ENCODE results near the gene MFSD2A. TPM values are rescaled to one million over a fixed set of nuclear protein-coding genes. Genes with fewer than 3 reads are reported as not detected.
A peak's percentile ranks its signal among the peaks of the same experiment; 100 is the strongest.

Gene MFSD2A
- total and polyA plus RNA-seq, 4 donors: 15.7 to 42.9 (median 27.7) TPM

- Histone ChIP-seq H3K27me3 (ENCODE audit: control insufficient read depth, insufficient read depth, low read length) (no peaks in the 10 kb centered on the region), H3K4me3 (ENCODE audit: low read depth, low read length) (no peak overlapping the region), H3K4me1 (ENCODE audit: control insufficient read depth, insufficient read depth, low read length) (peaks cover 8% of the 10 kb centered on the region), H3K27ac (ENCODE audit: low read depth, low read length) (no peak overlapping the region), H3K36me3 (ENCODE audit: control insufficient read depth, insufficient read depth, low read length) (no peaks in the 10 kb centered on the region), H3K9me3 (ENCODE audit: control insufficient read depth, insufficient read depth, low read length) (no peaks in the 10 kb centered on the region)
- DNase-seq (ENCODE audit: low read depth in 4 of 6, low spot score in 6 of 6): no peak
- 82% methylated on average over 3 of the region's 5 CpGs for WGBS (ENCODE audit: insufficient coverage)
Measured at GRCh38 chr1:39940253-39940652, 14.7 kb upstream of the MFSD2A start.

- no peaks in the 10 kb centered on the region for H3K9me3 ChIP-seq (ENCODE audit: control insufficient read depth, insufficient read depth, low read length)
- H3K4me3 ChIP-seq (ENCODE audit: low read depth, low read length): no peak overlapping the region
- DNase-seq (ENCODE audit: low read depth in 4 of 6, low spot score in 6 of 6): no peak
- 92% methylated on average over 4 of the region's 9 CpGs for WGBS (ENCODE audit: insufficient coverage)
- H3K4me1 ChIP-seq (ENCODE audit: control insufficient read depth, insufficient read depth, low read length): peaks cover 8% of the 10 kb centered on the region
- no peaks in the 10 kb centered on the region for H3K36me3 ChIP-seq (ENCODE audit: control insufficient read depth, insufficient read depth, low read length)
- no peaks in the 10 kb centered on the region for H3K27me3 ChIP-seq (ENCODE audit: control insufficient read depth, insufficient read depth, low read length)
- H3K27ac ChIP-seq (ENCODE audit: low read depth, low read length): no peak overlapping the region
Measured at GRCh38 chr1:39940980-39941871, 13.7 kb upstream of the MFSD2A start.

- Histone ChIP-seq H3K27ac (ENCODE audit: low read depth, low read length) (no peak overlapping the region), H3K4me3 (ENCODE audit: low read depth, low read length) (no peak overlapping the region), H3K36me3 (ENCODE audit: control insufficient read depth, insufficient read depth, low read length) (no peaks in the 10 kb centered on the region), H3K4me1 (ENCODE audit: control insufficient read depth, insufficient read depth, low read length) (peaks cover 8% of the 10 kb centered on the region), H3K27me3 (ENCODE audit: control insufficient read depth, insufficient read depth, low read length) (no peaks in the 10 kb centered on the region), H3K9me3 (ENCODE audit: control insufficient read depth, insufficient read depth, low read length) (no peaks in the 10 kb centered on the region)
- DNase-seq (ENCODE audit: low read depth in 4 of 6, low spot score in 6 of 6): no peak
- 96% methylated on average over 11 of the region's 14 CpGs for WGBS (ENCODE audit: insufficient coverage)
Measured at GRCh38 chr1:39943471-39944290, 11.3 kb upstream of the MFSD2A start.

DNA sequence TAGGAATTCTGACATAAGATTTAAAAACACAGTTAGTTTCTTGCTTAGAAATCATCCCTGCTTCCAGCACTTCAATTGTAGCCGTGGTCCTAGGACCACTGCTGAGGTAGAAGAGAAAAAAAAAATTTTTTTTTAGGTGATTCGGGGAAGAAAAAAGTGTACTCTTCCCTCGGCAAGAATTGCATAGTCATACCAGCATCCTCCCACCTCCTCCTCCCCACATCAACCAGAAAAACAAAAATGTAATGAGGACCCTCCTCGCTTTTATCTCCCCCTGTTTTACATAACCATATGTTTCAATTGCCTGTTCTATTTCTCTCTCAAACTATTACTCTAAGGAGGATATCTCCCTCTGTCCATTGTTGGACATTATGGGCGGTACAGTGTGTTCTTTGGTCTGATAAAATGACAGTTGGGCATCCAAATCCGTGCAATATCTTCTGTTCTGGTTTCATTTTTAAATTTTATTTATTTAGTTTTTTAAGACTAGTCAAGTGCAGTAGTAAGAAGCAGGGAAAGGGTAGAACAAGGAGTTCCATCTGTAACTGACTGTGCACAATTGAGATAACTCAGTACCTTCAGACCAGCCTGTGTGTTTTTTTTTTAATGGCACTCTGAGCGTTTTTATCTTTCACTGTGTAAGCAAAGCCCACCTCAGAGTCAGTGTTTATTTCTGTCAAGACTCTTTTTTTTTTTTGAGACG, 10.4 kb upstream of the MFSD2A start:
- Histone ChIP-seq H3K36me3 (ENCODE audit: control insufficient read depth, insufficient read depth, low read length) (no peaks in the 10 kb centered on the region), H3K9me3 (ENCODE audit: control insufficient read depth, insufficient read depth, low read length) (no peaks in the 10 kb centered on the region), H3K4me3 (ENCODE audit: low read depth, low read length) (no peak overlapping the region), H3K27ac (ENCODE audit: low read depth, low read length) (no peak overlapping the region), H3K4me1 (ENCODE audit: control insufficient read depth, insufficient read depth, low read length) (peaks cover 8% of the 10 kb centered on the region), H3K27me3 (ENCODE audit: control insufficient read depth, insufficient read depth, low read length) (no peaks in the 10 kb centered on the region)
- 75% methylated on average over 2 of the region's 8 CpGs for WGBS (ENCODE audit: insufficient coverage)
- DNase-seq (ENCODE audit: low read depth in 4 of 6, low spot score in 6 of 6): no peak

GRCh38 chr1:39946216-39946615, 8.7 kb upstream of the MFSD2A start:
- Histone ChIP-seq H3K4me1 (ENCODE audit: control insufficient read depth, insufficient read depth, low read length) (no peaks in the 10 kb centered on the region), H3K27ac (ENCODE audit: low read depth, low read length) (no peak overlapping the region), H3K27me3 (ENCODE audit: control insufficient read depth, insufficient read depth, low read length) (no peaks in the 10 kb centered on the region), H3K9me3 (ENCODE audit: control insufficient read depth, insufficient read depth, low read length) (no peaks in the 10 kb centered on the region), H3K36me3 (ENCODE audit: control insufficient read depth, insufficient read depth, low read length) (no peaks in the 10 kb centered on the region), H3K4me3 (ENCODE audit: low read depth, low read length) (no peak overlapping the region)
- 91% methylated on average over 3 of the region's 4 CpGs for WGBS (ENCODE audit: insufficient coverage)
- no peak for DNase-seq (ENCODE audit: low read depth in 4 of 6, low spot score in 6 of 6)

DNA sequence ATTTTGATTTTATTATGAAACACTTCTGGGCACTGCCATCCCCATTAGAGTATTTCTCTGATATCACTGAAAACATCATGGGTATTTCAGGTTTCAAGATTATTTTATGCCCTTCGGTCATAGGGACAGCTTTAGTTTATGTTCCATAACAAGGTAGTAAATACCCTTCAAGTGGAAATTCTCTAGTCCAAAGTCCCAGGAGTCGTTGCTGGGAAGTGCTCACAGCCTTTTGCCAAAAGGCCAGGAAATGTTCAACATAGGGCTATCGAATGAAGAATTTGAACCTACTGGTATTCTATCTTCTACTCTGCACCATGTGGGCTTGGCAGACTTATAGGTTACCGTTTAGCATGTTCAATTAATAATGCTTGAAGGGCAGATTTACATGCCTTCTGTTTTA, 7.7 kb upstream of the MFSD2A start:
- Histone ChIP-seq H3K27ac (ENCODE audit: low read depth, low read length) (no peak overlapping the region), H3K9me3 (ENCODE audit: control insufficient read depth, insufficient read depth, low read length) (no peaks in the 10 kb centered on the region), H3K36me3 (ENCODE audit: control insufficient read depth, insufficient read depth, low read length) (no peaks in the 10 kb centered on the region), H3K27me3 (ENCODE audit: control insufficient read depth, insufficient read depth, low read length) (no peaks in the 10 kb centered on the region), H3K4me1 (ENCODE audit: control insufficient read depth, insufficient read depth, low read length) (peaks cover under 1% of the 10 kb centered on the region), H3K4me3 (ENCODE audit: low read depth, low read length) (no peak overlapping the region)
- no CpG with 5 or more reads among the region's 4 CpGs for WGBS (ENCODE audit: insufficient coverage)
- DNase-seq (ENCODE audit: low read depth in 4 of 6, low spot score in 6 of 6): no peak

DNA sequence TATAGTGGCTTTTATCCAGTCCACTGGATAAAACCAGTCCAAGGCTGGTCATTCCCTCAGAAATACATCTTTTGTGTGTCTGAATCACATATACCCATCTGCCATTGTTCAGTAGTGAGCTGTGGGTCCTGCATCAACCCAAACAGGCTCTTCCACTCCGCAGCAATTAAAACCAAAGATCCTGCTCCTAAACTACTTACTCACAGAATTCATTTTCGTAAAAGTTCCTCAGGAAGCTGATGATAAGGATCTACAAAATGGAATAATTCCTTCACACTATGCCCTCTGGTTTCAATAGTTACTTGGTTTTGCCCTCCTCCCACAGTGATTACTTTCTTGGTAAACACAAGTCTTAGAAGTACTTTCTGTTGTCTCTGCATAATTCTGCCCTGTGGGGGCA, 5.1 kb upstream of the MFSD2A start:
- H3K4me3 ChIP-seq (ENCODE audit: low read depth, low read length): no peak overlapping the region
- no peaks in the 10 kb centered on the region for H3K36me3 ChIP-seq (ENCODE audit: control insufficient read depth, insufficient read depth, low read length)
- H3K9me3 ChIP-seq (ENCODE audit: control insufficient read depth, insufficient read depth, low read length): no peaks in the 10 kb centered on the region
- 90% methylated on average over 2 of the region's 2 CpGs for WGBS (ENCODE audit: insufficient coverage)
- no peak for DNase-seq (ENCODE audit: low read depth in 4 of 6, low spot score in 6 of 6)
- H3K4me1 ChIP-seq (ENCODE audit: control insufficient read depth, insufficient read depth, low read length): peaks cover 16% of the 10 kb centered on the region
- H3K27me3 ChIP-seq (ENCODE audit: control insufficient read depth, insufficient read depth, low read length): no peaks in the 10 kb centered on the region
- H3K27ac ChIP-seq (ENCODE audit: low read depth, low read length): no peak overlapping the region

- H3K27me3 ChIP-seq (ENCODE audit: control insufficient read depth, insufficient read depth, low read length): no peaks in the 10 kb centered on the region
- H3K4me3 ChIP-seq (ENCODE audit: low read depth, low read length): no peak overlapping the region
- peaks cover 34% of the 10 kb centered on the region for H3K4me1 ChIP-seq (ENCODE audit: control insufficient read depth, insufficient read depth, low read length)
- DNase-seq (ENCODE audit: low read depth in 4 of 6, low spot score in 6 of 6): no peak
- H3K27ac ChIP-seq (ENCODE audit: low read depth, low read length): no peak overlapping the region
- WGBS (ENCODE audit: insufficient coverage): no CpG with 5 or more reads among the region's 3 CpGs
- H3K36me3 ChIP-seq (ENCODE audit: control insufficient read depth, insufficient read depth, low read length): no peaks in the 10 kb centered on the region
- no peaks in the 10 kb centered on the region for H3K9me3 ChIP-seq (ENCODE audit: control insufficient read depth, insufficient read depth, low read length)
Measured at GRCh38 chr1:39951926-39952325, 3.0 kb upstream of the MFSD2A start.

- peaks cover 40% of the 10 kb centered on the region for H3K4me1 ChIP-seq (ENCODE audit: control insufficient read depth, insufficient read depth, low read length)
- peak overlapping the region; percentile 54 for H3K27ac ChIP-seq (ENCODE audit: low read depth, low read length)
- H3K4me3 ChIP-seq (ENCODE audit: low read depth, low read length): no peak overlapping the region
- DNase-seq (ENCODE audit: low read depth in 4 of 6, low spot score in 6 of 6): peak in 2 of 6 donors; percentile 45 to 69
- WGBS (ENCODE audit: insufficient coverage): 50% methylated on average over 7 of the region's 8 CpGs
- no peaks in the 10 kb centered on the region for H3K27me3 ChIP-seq (ENCODE audit: control insufficient read depth, insufficient read depth, low read length)
- H3K9me3 ChIP-seq (ENCODE audit: control insufficient read depth, insufficient read depth, low read length): no peaks in the 10 kb centered on the region
- H3K36me3 ChIP-seq (ENCODE audit: control insufficient read depth, insufficient read depth, low read length): no peaks in the 10 kb centered on the region
Measured at GRCh38 chr1:39952359-39953110, 2.4 kb upstream of the MFSD2A start.
